H9 (cell line): ENCODE data around the gene AKR1E2. TPM values are rescaled to one million over a fixed set of nuclear protein-coding genes. Genes with fewer than 3 reads are reported as not detected.

Source experiments
- DNase-seq: peaks from one replicate; pipeline ENCODE4 v3.0.0-alpha.2; 2017
- H2AFZ ChIP-seq: one replicate; pipeline ENCODE4 v1.6.1; 2013; ENCODE audit warnings: mild to moderate bottlenecking, low read length, control low read depth, moderate library complexity
- H2AK5ac ChIP-seq: 2 replicates; pipeline ENCODE4 v1.6.1; 2013; ENCODE audit warnings: low read length, control low read depth, mixed read lengths; ENCODE audit not compliant: insufficient read length
- H2BK120ac ChIP-seq: one replicate; pipeline ENCODE4 v1.6.1; 2013; ENCODE audit warnings: low read depth, mild to moderate bottlenecking, low read length, control low read depth, inconsistent platforms; ENCODE audit not compliant: poor library complexity, severe bottlenecking
- H2BK12ac ChIP-seq: 2 replicates; pipeline ENCODE4 v1.6.1; 2013; ENCODE audit warnings: low read length, control low read depth, mixed read lengths, low read depth; ENCODE audit not compliant: insufficient read length
- H2BK15ac ChIP-seq: 2 replicates; pipeline ENCODE4 v1.6.1; 2013; ENCODE audit warnings: low read depth, low read length, control low read depth
- H2BK20ac ChIP-seq: one replicate; pipeline ENCODE4 v1.6.1; 2013; ENCODE audit warnings: low read depth, mild to moderate bottlenecking, low read length, control low read depth, inconsistent platforms; ENCODE audit not compliant: poor library complexity, severe bottlenecking
- H2BK5ac ChIP-seq: 2 replicates; pipeline ENCODE4 v1.6.1; 2013; ENCODE audit warnings: low read length, control low read depth, mixed read lengths; ENCODE audit not compliant: insufficient read length
- H3K14ac ChIP-seq: 2 replicates; pipeline ENCODE4 v1.6.1; 2013; ENCODE audit warnings: low read length, control low read depth; ENCODE audit not compliant: insufficient read depth
- H3K18ac ChIP-seq: 2 replicates; pipeline ENCODE4 v1.6.1; 2013; ENCODE audit warnings: low read depth, mild to moderate bottlenecking, mixed read lengths, low read length, control low read depth; ENCODE audit not compliant: insufficient read length
- H3K23ac ChIP-seq: 2 replicates; pipeline ENCODE4 v1.6.1; 2013; ENCODE audit warnings: low read length, control low read depth, mixed read lengths, low read depth; ENCODE audit not compliant: insufficient read length
- H3K23me2 ChIP-seq: 2 replicates; pipeline ENCODE4 v1.6.1; 2013; ENCODE audit warnings: low read depth, mild to moderate bottlenecking, mixed read lengths, low read length, control low read depth; ENCODE audit not compliant: insufficient read length, poor library complexity, severe bottlenecking
- H3K27ac ChIP-seq: 2 replicates; pipeline ENCODE4 v1.5.1; 2013; ENCODE audit warnings: low read length, control low read depth, mixed read lengths, low read depth; ENCODE audit not compliant: insufficient read length
- H3K27me3 ChIP-seq: 2 replicates; pipeline ENCODE4 v1.6.1; 2013; ENCODE audit warnings: low read length, control low read depth, inconsistent platforms; ENCODE audit not compliant: insufficient read depth
- H3K4ac ChIP-seq: 2 replicates; pipeline ENCODE4 v1.6.1; 2013; ENCODE audit warnings: low read depth, mild to moderate bottlenecking, control low read depth, inconsistent platforms, low read length, moderate library complexity
- H3K4me1 ChIP-seq: 2 replicates; pipeline ENCODE4 v1.6.1; 2013; ENCODE audit warnings: low read length, control low read depth, inconsistent platforms; ENCODE audit not compliant: insufficient read depth
- H3K4me2 ChIP-seq: 2 replicates; pipeline ENCODE4 v1.6.1; 2013; ENCODE audit warnings: low read length, control low read depth, mixed read lengths; ENCODE audit not compliant: insufficient read length, insufficient read depth
- H3K56ac ChIP-seq: 2 replicates; pipeline ENCODE4 v1.6.1; 2013; ENCODE audit warnings: low read depth, mild to moderate bottlenecking, mixed read lengths, low read length, control low read depth; ENCODE audit not compliant: insufficient read length
- H3K79me1 ChIP-seq: 2 replicates; pipeline ENCODE4 v1.6.1; 2013; ENCODE audit warnings: low read depth, mild to moderate bottlenecking, moderate library complexity, low read length, control low read depth, inconsistent platforms; ENCODE audit not compliant: insufficient read depth, poor library complexity, severe bottlenecking
- H3K79me2 ChIP-seq: 2 replicates; pipeline ENCODE4 v1.6.1; 2013; ENCODE audit warnings: low read length, control low read depth, inconsistent platforms; ENCODE audit not compliant: insufficient read depth
- H3K9ac ChIP-seq: 2 replicates; pipeline ENCODE4 v1.6.1; 2013; ENCODE audit warnings: low read length, control low read depth, mixed read lengths; ENCODE audit not compliant: insufficient read length; ENCODE audit errors: extremely low read depth
- H3K9me3 ChIP-seq: one replicate; pipeline ENCODE4 v1.6.1; 2013; ENCODE audit warnings: low read depth, low read length, inconsistent platforms; ENCODE audit not compliant: control insufficient read depth
- H3T11ph ChIP-seq: one replicate; pipeline ENCODE4 v1.6.1; 2013; ENCODE audit warnings: mild to moderate bottlenecking, low read length, control low read depth, inconsistent platforms
- H4K20me1 ChIP-seq: one replicate; pipeline ENCODE4 v1.6.1; 2013; ENCODE audit not compliant: control insufficient read depth, insufficient read length, insufficient read depth
- H4K5ac ChIP-seq: 2 replicates; pipeline ENCODE4 v1.6.1; 2013; ENCODE audit warnings: low read depth, mild to moderate bottlenecking, mixed read lengths, low read length, control low read depth; ENCODE audit not compliant: insufficient read length
- H4K8ac ChIP-seq: replicated peaks from 2 replicates; pipeline ENCODE4 v1.6.1; 2013; ENCODE audit warnings: low read length, control low read depth, mixed read lengths, low read depth; ENCODE audit not compliant: insufficient read length
- H4K91ac ChIP-seq: 2 replicates; pipeline ENCODE4 v1.6.1; 2013; ENCODE audit warnings: low read depth, mild to moderate bottlenecking, moderate library complexity, mixed read lengths, low read length, control low read depth; ENCODE audit not compliant: insufficient read length
- H3K27ac Mint-ChIP-seq, 3 experiments: 2 replicates in 2 of 3; 3 replicates in 1 of 3; pipeline ENCODE4 v1.8.0; 2020 to 2021; ENCODE audit warnings: mixed read lengths in 3 of 3, mild to moderate bottlenecking in 1 of 3, moderate library complexity in 1 of 3
- H3K27me3 Mint-ChIP-seq: 2 replicates; pipeline ENCODE4 v1.8.0; 2021; ENCODE audit warnings: low read depth, mild to moderate bottlenecking, moderate library complexity, mixed read lengths
- H3K36me3 Mint-ChIP-seq, 3 experiments: 2 replicates in 2 of 3; 3 replicates in 1 of 3; pipeline ENCODE4 v1.8.0; 2020 to 2021; ENCODE audit warnings: low read depth in 3 of 3, mixed read lengths in 3 of 3; ENCODE audit not compliant: insufficient read depth in 1 of 3
- H3K4me1 Mint-ChIP-seq, 2 experiments: 2 replicates each; pipeline ENCODE4 v1.8.0; 2020; ENCODE audit warnings: mixed read lengths in 2 of 2
- H3K4me3 Mint-ChIP-seq, 2 experiments: 2 replicates in 1 of 2; 3 replicates in 1 of 2; pipeline ENCODE4 v1.8.0; 2020 to 2021; ENCODE audit warnings: mild to moderate bottlenecking in 2 of 2, mixed read lengths in 2 of 2, moderate library complexity in 1 of 2
- H3K9me3 Mint-ChIP-seq, 2 experiments: 2 replicates in 1 of 2; 3 replicates in 1 of 2; pipeline ENCODE4 v1.8.0; 2020; ENCODE audit warnings: mild to moderate bottlenecking in 2 of 2, mixed read lengths in 2 of 2, moderate library complexity in 1 of 2
- CTCF ChIP-seq: fragments of 200-600 bp; sonication (generic); conservative IDR thresholded peaks from 3 replicates; pipeline ENCODE4 v1.8.0; 2021; ENCODE audit warnings: antibody characterized with exemption, mild to moderate bottlenecking
- WGBS: extraction: QIAGEN DNeasy Blood & Tissue Kit; methylation state at CpG from one replicate; pipeline ENCODE4 v1.1.7; 2013; ENCODE audit warnings: missing lambda C conversion rate, low lambda C conversion rate, mixed read lengths; ENCODE audit not compliant: insufficient read length; ENCODE audit errors: extremely low coverage; 5-methylcytosine and 5-hydroxymethylcytosine counted together
- total RNA-seq: library from RNA; stranded (reverse); gene quantifications from 2 replicates; pipeline ENCODE4 v1.2.1, GENCODE V29; 2021

The AKR1E2 gene
- total RNA-seq, 1 experiment from 2014 or later: 2.2 TPM

GRCh38 chr10:4835494-4835918, 9.5 kb downstream of the AKR1E2 start:
- Histone ChIP-seq H2BK15ac (no peak overlapping the region), H3K4ac (no peak overlapping the region), H3K4me2 (no peak overlapping the region), H2BK12ac (no peak overlapping the region), H2BK120ac (no peak overlapping the region), H4K8ac (no peak overlapping the region), H3K79me2 (no peaks in the 10 kb centered on the region), H4K20me1 (no peaks in the 10 kb centered on the region), H3K9me3 (no peaks in the 10 kb centered on the region), H2BK20ac (no peak overlapping the region), H3K4me1 (no peaks in the 10 kb centered on the region), H3K18ac (no peak overlapping the region), H2BK5ac (no peak overlapping the region), H3K27me3 (no peaks in the 10 kb centered on the region), H3K9ac (no peak overlapping the region), H4K91ac (no peak overlapping the region), H2AFZ (no peak overlapping the region), H3K23ac (no peak overlapping the region), H3K79me1 (no peaks in the 10 kb centered on the region), H3K56ac (no peak overlapping the region), H4K5ac (no peak overlapping the region), H3K27ac (no peak overlapping the region), H3T11ph (no peak overlapping the region), H3K14ac (no peak overlapping the region), H2AK5ac (no peak overlapping the region), H3K23me2 (no peaks in the 10 kb centered on the region)
- Mint-ChIP-seq H3K36me3 (peaks cover 3 to 14% (median 9%) of the 10 kb centered on the region in 3 experiments; a peak in 6 of 7 replicates), H3K4me1 (no peaks in the 10 kb centered on the region), H3K27me3 (peaks cover 2% of the 10 kb centered on the region), H3K27ac (peak overlapping the region in 1 of 3 experiments; percentile 59; a peak in 1 of 7 replicates), H3K4me3 (no peak overlapping the region), H3K9me3 (peaks cover 3 to 48% of the 10 kb centered on the region in 2 experiments; a peak in 2 of 5 replicates)
- WGBS: no CpG with 5 or more reads among the region's 5 CpGs
- DNase-seq: no peak
- no peak for TF ChIP-seq CTCF
